ENCODE data around the gene COL2A1.

- TF ChIP-seq EZH2 (IDR thresholded peaks at IDR 0.05; ENCODE audit: insufficient read depth, poor library complexity, severe bottlenecking) (no peak), EZH2phosphoT487 (IDR thresholded peaks at IDR 0.05; ENCODE audit: insufficient read depth, low read depth) (no peak)
These were observed 12.2 kb upstream of the COL2A1 start for GRCh38 chr12:48016373-48017020.
